HEK293 (cell line): Measurements from ENCODE around the gene WDR6.

ENCODE experiments used
- ATF2 ChIP-seq: fragments of 450-650 bp; formaldehyde crosslinking; IDR thresholded peaks from 2 replicates; pipeline ENCODE4 v1.5.1; 2016; ENCODE audit warnings: missing biosample characterization, missing genetic modification characterization, low read depth
- IKZF3 ChIP-seq: fragments of 450-650 bp; IDR thresholded peaks from 2 replicates; pipeline ENCODE4 v1.5.0; 2018; ENCODE audit warnings: missing biosample characterization, mild to moderate bottlenecking, missing genetic modification characterization, moderate library complexity
- PRDM4 ChIP-seq: fragments of 450-650 bp; formaldehyde crosslinking; IDR thresholded peaks from 2 replicates; pipeline ENCODE4 v1.5.1; 2017; ENCODE audit warnings: missing biosample characterization, missing genetic modification characterization
- REPIN1 ChIP-seq: fragments of 450-650 bp; formaldehyde crosslinking; IDR thresholded peaks from 2 replicates; pipeline ENCODE4 v1.5.1; 2017; ENCODE audit warnings: missing biosample characterization, missing genetic modification characterization, low read depth
- TCF7L2 ChIP-seq: IDR thresholded peaks from 2 replicates; pipeline ENCODE4 v1.6.1; 2011; ENCODE audit warnings: low read depth, mild to moderate bottlenecking, inconsistent platforms, low read length, moderate library complexity, borderline replicate concordance
- ZNF121 ChIP-seq: fragments of 450-650 bp; formaldehyde crosslinking; IDR thresholded peaks from 2 replicates; pipeline ENCODE4 v1.5.1; 2016; ENCODE audit warnings: missing biosample characterization, missing genetic modification characterization
- ZNF169 ChIP-seq: fragments of 450-650 bp; formaldehyde crosslinking; IDR thresholded peaks from 2 replicates; pipeline ENCODE4 v1.5.1; 2016; ENCODE audit warnings: missing biosample characterization, missing genetic modification characterization
- ZNF2 ChIP-seq: fragments of 450-650 bp; formaldehyde crosslinking; IDR thresholded peaks from 2 replicates; pipeline ENCODE4 v1.5.1; 2016; ENCODE audit warnings: missing biosample characterization, missing genetic modification characterization
- ZNF221 ChIP-seq: fragments of 450-650 bp; formaldehyde crosslinking; IDR thresholded peaks from 2 replicates; pipeline ENCODE4 v1.5.1; 2017; ENCODE audit warnings: missing biosample characterization, missing genetic modification characterization, borderline replicate concordance
- ZNF274 ChIP-seq, 2 experiments: fragments of 200-500 bp in 1 of 2; fragments of 450-650 bp in 1 of 2; sonication (Bioruptor generic) in 1 of 2; formaldehyde crosslinking in 1 of 2; IDR thresholded peaks; 2 replicates each; pipeline versions ENCODE4 v1.5.1 to v1.6.1; 2014 to 2016; ENCODE audit warnings: borderline replicate concordance in 1 of 2, inconsistent platforms in 1 of 2, low read length in 1 of 2, missing biosample characterization in 1 of 2, missing genetic modification characterization in 1 of 2
- ZNF292 ChIP-seq: fragments of 450-650 bp; formaldehyde crosslinking; IDR thresholded peaks from 2 replicates; pipeline ENCODE4 v1.5.1; 2016; ENCODE audit warnings: low read depth, missing biosample characterization, missing genetic modification characterization, borderline replicate concordance
- ZNF394 ChIP-seq: fragments of 450-650 bp; formaldehyde crosslinking; IDR thresholded peaks from 2 replicates; pipeline ENCODE4 v1.5.1; 2016; ENCODE audit warnings: missing biosample characterization, missing genetic modification characterization, mild to moderate bottlenecking, moderate library complexity, borderline replicate concordance
- ZNF473 ChIP-seq: fragments of 450-650 bp; formaldehyde crosslinking; IDR thresholded peaks from 2 replicates; pipeline ENCODE4 v1.5.1; 2017; ENCODE audit warnings: missing biosample characterization, missing genetic modification characterization
- ZNF596 ChIP-seq: fragments of 450-650 bp; IDR thresholded peaks from 2 replicates; pipeline ENCODE4 v1.5.0; 2018; ENCODE audit warnings: missing biosample characterization, mild to moderate bottlenecking, missing genetic modification characterization, moderate library complexity
- ZNF747 ChIP-seq: fragments of 450-650 bp; formaldehyde crosslinking; IDR thresholded peaks from 2 replicates; pipeline ENCODE4 v1.5.1; 2016; ENCODE audit warnings: missing biosample characterization, missing genetic modification characterization
- ZNF843 ChIP-seq: fragments of 450-650 bp; formaldehyde crosslinking; IDR thresholded peaks from 2 replicates; pipeline ENCODE4 v1.5.1; 2016; ENCODE audit warnings: missing biosample characterization, missing genetic modification characterization
- TF ChIP-seq, protein P1 (sequence below): fragments of 450-650 bp; IDR thresholded peaks from 2 replicates; pipeline ENCODE4 v1.5.1; 2018; ENCODE audit warnings: missing biosample characterization, mild to moderate bottlenecking, missing genetic modification characterization
- TF ChIP-seq, protein P2 (sequence below): fragments of 450-650 bp; formaldehyde crosslinking; IDR thresholded peaks from 2 replicates; pipeline ENCODE4 v1.5.1; 2016; ENCODE audit warnings: missing biosample characterization, missing genetic modification characterization
- TF ChIP-seq, protein P3 (sequence below): fragments of 450-650 bp; formaldehyde crosslinking; IDR thresholded peaks from 2 replicates; pipeline ENCODE4 v1.5.1; 2016; ENCODE audit warnings: missing biosample characterization, missing genetic modification characterization, borderline replicate concordance

WDR6 gene

DNA sequence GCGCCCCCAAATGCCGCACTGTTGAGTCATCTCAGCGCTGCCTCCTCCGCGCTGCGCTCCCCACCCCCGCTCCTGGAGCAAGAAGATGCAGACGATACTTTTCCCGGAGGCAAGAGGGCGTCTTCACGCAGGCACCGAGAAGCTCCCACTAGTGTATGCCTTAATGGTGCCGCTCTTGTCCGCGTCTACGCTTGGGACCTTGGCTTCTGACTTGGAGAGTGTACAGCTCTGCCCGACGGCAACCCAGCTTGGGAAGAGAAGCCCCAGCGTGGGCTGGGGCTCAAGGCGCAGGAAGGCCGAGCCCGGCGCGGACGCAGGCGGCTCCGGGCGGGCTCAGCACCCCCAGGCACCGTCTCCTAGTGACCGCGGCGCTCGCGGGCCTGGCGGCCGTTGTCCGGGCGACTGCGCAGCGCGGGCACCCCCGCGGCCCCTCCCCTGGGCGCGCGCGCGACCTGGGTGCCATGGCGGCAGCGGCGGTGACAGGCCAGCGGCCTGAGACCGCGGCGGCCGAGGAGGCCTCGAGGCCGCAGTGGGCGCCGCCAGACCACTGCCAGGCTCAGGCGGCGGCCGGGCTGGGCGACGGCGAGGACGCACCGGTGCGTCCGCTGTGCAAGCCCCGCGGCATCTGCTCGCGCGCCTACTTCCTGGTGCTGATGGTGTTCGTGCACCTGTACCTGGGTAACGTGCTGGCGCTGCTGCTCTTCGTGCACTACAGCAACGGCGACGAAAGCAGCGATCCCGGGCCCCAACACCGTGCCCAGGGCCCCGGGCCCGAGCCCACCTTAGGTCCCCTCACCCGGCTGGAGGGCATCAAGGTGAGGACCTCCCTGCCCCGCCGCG, 17.2 kb upstream of the WDR6 start, which contains the start of gene P4HTM (continued):
- TF ChIP-seq, protein P1, sequence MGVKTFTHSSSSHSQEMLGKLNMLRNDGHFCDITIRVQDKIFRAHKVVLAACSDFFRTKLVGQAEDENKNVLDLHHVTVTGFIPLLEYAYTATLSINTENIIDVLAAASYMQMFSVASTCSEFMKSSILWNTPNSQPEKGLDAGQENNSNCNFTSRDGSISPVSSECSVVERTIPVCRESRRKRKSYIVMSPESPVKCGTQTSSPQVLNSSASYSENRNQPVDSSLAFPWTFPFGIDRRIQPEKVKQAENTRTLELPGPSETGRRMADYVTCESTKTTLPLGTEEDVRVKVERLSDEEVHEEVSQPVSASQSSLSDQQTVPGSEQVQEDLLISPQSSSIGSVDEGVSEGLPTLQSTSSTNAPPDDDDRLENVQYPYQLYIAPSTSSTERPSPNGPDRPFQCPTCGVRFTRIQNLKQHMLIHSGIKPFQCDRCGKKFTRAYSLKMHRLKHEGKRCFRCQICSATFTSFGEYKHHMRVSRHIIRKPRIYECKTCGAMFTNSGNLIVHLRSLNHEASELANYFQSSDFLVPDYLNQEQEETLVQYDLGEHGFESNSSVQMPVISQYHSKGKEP (tag by site-specific recombination) = no peak
- TF ChIP-seq ZNF596 (tag by site-specific recombination) (no peak), ZNF747 (tag by site-specific recombination) (no peak), ZNF2 (tag by site-specific recombination) (0 out of 2 replicates have a peak, but pooled peaks have one; percentile 59), ZNF473 (no peak), ZNF292 (tag by site-specific recombination) (no peak), ZNF274 (IDR thresholded peaks at IDR 0.05; ENCODE audit: low read length) (no peak), ZNF274 (tag by site-specific recombination; IDR thresholded peaks at IDR 0.05; ENCODE audit: borderline replicate concordance) (no peak), REPIN1 (tag by site-specific recombination) (no peak), ZNF121 (tag by site-specific recombination) (no peak), PRDM4 (tag by site-specific recombination) (no peak), ZNF169 (tag by site-specific recombination) (no peak), ZNF221 (tag by site-specific recombination) (no peak), TCF7L2 (no peak), ATF2 (no peak), ZNF843 (0 out of 2 replicates have a peak, but pooled peaks have one; percentile 28), IKZF3 (tag by site-specific recombination) (peak; percentile 42; the same call in 1 of the 2 replicates), ZNF394 (tag by site-specific recombination) (peak; percentile 33; the same call in 1 of the 2 replicates)
- TF ChIP-seq, protein P2, sequence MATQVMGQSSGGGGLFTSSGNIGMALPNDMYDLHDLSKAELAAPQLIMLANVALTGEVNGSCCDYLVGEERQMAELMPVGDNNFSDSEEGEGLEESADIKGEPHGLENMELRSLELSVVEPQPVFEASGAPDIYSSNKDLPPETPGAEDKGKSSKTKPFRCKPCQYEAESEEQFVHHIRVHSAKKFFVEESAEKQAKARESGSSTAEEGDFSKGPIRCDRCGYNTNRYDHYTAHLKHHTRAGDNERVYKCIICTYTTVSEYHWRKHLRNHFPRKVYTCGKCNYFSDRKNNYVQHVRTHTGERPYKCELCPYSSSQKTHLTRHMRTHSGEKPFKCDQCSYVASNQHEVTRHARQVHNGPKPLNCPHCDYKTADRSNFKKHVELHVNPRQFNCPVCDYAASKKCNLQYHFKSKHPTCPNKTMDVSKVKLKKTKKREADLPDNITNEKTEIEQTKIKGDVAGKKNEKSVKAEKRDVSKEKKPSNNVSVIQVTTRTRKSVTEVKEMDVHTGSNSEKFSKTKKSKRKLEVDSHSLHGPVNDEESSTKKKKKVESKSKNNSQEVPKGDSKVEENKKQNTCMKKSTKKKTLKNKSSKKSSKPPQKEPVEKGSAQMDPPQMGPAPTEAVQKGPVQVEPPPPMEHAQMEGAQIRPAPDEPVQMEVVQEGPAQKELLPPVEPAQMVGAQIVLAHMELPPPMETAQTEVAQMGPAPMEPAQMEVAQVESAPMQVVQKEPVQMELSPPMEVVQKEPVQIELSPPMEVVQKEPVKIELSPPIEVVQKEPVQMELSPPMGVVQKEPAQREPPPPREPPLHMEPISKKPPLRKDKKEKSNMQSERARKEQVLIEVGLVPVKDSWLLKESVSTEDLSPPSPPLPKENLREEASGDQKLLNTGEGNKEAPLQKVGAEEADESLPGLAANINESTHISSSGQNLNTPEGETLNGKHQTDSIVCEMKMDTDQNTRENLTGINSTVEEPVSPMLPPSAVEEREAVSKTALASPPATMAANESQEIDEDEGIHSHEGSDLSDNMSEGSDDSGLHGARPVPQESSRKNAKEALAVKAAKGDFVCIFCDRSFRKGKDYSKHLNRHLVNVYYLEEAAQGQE (tag by site-specific recombination) = no peak
- TF ChIP-seq, protein P3, sequence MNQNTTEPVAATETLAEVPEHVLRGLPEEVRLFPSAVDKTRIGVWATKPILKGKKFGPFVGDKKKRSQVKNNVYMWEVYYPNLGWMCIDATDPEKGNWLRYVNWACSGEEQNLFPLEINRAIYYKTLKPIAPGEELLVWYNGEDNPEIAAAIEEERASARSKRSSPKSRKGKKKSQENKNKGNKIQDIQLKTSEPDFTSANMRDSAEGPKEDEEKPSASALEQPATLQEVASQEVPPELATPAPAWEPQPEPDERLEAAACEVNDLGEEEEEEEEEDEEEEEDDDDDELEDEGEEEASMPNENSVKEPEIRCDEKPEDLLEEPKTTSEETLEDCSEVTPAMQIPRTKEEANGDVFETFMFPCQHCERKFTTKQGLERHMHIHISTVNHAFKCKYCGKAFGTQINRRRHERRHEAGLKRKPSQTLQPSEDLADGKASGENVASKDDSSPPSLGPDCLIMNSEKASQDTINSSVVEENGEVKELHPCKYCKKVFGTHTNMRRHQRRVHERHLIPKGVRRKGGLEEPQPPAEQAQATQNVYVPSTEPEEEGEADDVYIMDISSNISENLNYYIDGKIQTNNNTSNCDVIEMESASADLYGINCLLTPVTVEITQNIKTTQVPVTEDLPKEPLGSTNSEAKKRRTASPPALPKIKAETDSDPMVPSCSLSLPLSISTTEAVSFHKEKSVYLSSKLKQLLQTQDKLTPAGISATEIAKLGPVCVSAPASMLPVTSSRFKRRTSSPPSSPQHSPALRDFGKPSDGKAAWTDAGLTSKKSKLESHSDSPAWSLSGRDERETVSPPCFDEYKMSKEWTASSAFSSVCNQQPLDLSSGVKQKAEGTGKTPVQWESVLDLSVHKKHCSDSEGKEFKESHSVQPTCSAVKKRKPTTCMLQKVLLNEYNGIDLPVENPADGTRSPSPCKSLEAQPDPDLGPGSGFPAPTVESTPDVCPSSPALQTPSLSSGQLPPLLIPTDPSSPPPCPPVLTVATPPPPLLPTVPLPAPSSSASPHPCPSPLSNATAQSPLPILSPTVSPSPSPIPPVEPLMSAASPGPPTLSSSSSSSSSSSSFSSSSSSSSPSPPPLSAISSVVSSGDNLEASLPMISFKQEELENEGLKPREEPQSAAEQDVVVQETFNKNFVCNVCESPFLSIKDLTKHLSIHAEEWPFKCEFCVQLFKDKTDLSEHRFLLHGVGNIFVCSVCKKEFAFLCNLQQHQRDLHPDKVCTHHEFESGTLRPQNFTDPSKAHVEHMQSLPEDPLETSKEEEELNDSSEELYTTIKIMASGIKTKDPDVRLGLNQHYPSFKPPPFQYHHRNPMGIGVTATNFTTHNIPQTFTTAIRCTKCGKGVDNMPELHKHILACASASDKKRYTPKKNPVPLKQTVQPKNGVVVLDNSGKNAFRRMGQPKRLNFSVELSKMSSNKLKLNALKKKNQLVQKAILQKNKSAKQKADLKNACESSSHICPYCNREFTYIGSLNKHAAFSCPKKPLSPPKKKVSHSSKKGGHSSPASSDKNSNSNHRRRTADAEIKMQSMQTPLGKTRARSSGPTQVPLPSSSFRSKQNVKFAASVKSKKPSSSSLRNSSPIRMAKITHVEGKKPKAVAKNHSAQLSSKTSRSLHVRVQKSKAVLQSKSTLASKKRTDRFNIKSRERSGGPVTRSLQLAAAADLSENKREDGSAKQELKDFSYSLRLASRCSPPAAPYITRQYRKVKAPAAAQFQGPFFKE (tag by site-specific recombination) = no peak
